ENCODE results near the gene MAGOHB. TPM values are rescaled to one million over a fixed set of nuclear protein-coding genes. Genes with fewer than 3 reads are reported as not detected.

Gene MAGOHB
- polyA plus RNA-seq (2013, experiment 1 of 2) = 22.2 TPM
- polyA plus RNA-seq (2013, experiment 2 of 2) = 27.1 TPM

DNA sequence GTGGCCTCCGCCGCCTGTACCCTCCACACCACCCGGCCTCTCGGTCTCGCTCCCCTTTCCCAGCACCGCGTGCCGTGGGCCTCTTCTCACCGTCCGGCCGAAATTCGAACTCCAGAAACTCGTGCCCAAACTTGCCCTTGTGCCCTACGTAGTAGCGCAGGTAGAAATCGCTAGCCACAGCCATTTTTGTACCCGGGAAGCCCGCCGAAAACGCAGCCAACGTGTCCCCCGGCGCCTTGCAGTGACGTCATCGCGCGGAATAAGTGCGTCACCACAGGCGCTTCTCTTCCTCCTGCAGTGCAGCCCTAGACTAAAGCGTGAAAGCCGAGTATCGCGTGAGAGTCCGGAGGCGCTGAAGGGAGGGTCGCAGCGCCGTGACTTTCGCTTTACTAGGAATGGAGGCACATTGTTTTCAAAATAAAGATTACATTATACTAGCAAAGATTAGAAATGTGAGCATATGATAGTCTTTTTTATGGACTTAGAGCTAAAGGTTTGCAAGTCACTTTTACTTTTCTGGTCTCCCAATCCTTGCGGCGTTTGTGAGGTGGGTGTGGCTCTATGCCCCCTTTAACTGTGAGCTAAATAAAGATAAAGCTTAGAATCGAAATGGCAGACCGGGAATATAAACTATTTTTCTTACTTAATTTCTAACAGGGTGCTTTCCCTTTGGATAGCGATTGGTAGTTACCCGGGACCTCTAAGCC, at the start of gene MAGOHB:
Gene MAGOHB (minus strand): TSS at position 261 of the 707 bp plus-strand sequence. CDS start 77 bp downstream, at position 184.
- Histone ChIP-seq H4K91ac (ENCODE audit: low read length) (peak within 1 kb of the TSS; percentile 89), H3K23ac (ENCODE audit: low read length in 2 of 2) (peak within 1 kb of the TSS in 1 of 2 experiments; percentile 96), H3K4ac (ENCODE audit: low read depth in 1 of 2, low read length in 2 of 2) (peak within 1 kb of the TSS; percentile 96 to 97), H2AK5ac (ENCODE audit: low read length, severe bottlenecking) (peak within 1 kb of the TSS; percentile 82), H3K27me3 (ENCODE audit: control insufficient read depth in 1 of 2, insufficient read depth in 1 of 2, low read length in 2 of 2) (no peaks in the 10 kb centered on the region), H2AFZ (ENCODE audit: low read depth, low read length) (peak within 1 kb of the TSS; percentile 91), H3K9me3 (ENCODE audit: control insufficient read depth, low read length) (no peaks in the 10 kb centered on the region), H3K27ac (ENCODE audit: low read length, poor library complexity, severe bottlenecking) (peak within 1 kb of the TSS; percentile 91), H3K9ac (ENCODE audit: low read length) (peak within 1 kb of the TSS; percentile 98), H2BK15ac (ENCODE audit: low read depth, poor library complexity, severe bottlenecking) (no peak within 1 kb of the TSS), H3K36me3 (ENCODE audit: control insufficient read depth in 1 of 2, insufficient read depth in 2 of 2, low read depth in 1 of 2, low read length in 2 of 2) (peaks cover 0 to 23% of the 10 kb centered on the region in 2 experiments), H3K18ac (ENCODE audit: low read depth in 1 of 2, low read length in 2 of 2) (peak within 1 kb of the TSS; percentile 87 to 93), H2BK5ac (ENCODE audit: low read depth, low read length, poor library complexity, severe bottlenecking) (no peak within 1 kb of the TSS), H3K4me3 (ENCODE audit: insufficient read depth in 1 of 2, low read depth in 1 of 2, low read length in 2 of 2) (peak within 1 kb of the TSS; percentile 93 to 97), H4K8ac (ENCODE audit: low read length) (peak within 1 kb of the TSS; percentile 93), H3K14ac (ENCODE audit: low read length in 2 of 2) (peak within 1 kb of the TSS in 1 of 2 experiments; percentile 78), H3K4me2 (ENCODE audit: low read length, poor library complexity, severe bottlenecking) (peak within 1 kb of the TSS; percentile 88), H2BK12ac (ENCODE audit: low read length in 2 of 2) (no peak within 1 kb of the TSS), H3K79me1 (replicated peaks; ENCODE audit: low read length, poor library complexity, severe bottlenecking) (peaks cover 4% of the 10 kb centered on the region), H3K4me1 (ENCODE audit: control insufficient read depth, insufficient read depth, low read depth, low read length) (peaks cover 6% of the 10 kb centered on the region), H2BK120ac (ENCODE audit: low read depth, low read length) (no peak within 1 kb of the TSS)
- under 1% methylated on average over 34 of the region's 45 CpGs for WGBS
- peak; percentile 97 for DNase-seq

DNA sequence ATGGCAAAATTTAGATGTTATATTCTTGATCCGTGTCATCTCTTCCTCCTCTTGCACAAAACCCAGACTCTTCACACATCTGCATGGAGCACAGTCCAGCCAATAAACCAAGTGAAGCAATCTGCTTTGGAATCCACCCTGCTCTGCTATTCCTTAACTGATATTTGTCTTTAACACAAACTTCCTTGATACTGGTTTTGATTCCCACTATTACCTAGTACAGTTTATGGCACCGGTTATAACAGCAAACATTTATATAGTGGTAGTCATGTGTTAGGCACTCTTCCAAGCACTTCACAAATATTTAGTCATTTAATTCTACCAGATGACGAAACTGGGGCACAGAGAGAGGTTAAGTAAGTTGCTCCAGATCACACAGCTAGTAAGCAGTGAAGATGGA, 47.9 kb upstream of the MAGOHB start:
- no peak overlapping the region for H3K14ac ChIP-seq (ENCODE audit: low read length in 2 of 2)
- no peak overlapping the region for H3K18ac ChIP-seq (ENCODE audit: low read depth in 1 of 2, low read length in 2 of 2)
- no peak overlapping the region for H2AFZ ChIP-seq (ENCODE audit: low read depth, low read length)
- no peak overlapping the region for H3K4ac ChIP-seq (ENCODE audit: low read depth in 1 of 2, low read length in 2 of 2)
- no peak overlapping the region for H3K23ac ChIP-seq (ENCODE audit: low read length in 2 of 2)
- no peak overlapping the region for H3K4me3 ChIP-seq (ENCODE audit: insufficient read depth in 1 of 2, low read depth in 1 of 2, low read length in 2 of 2)
- H3K4me1 ChIP-seq (ENCODE audit: control insufficient read depth, insufficient read depth, low read depth, low read length) = no peaks in the 10 kb centered on the region
- H3K27ac ChIP-seq (ENCODE audit: low read length, poor library complexity, severe bottlenecking) = no peak overlapping the region
- no peak overlapping the region for H2BK15ac ChIP-seq (ENCODE audit: low read depth, poor library complexity, severe bottlenecking)
- H3K9me3 ChIP-seq (ENCODE audit: control insufficient read depth, low read length) = peaks cover 7% of the 10 kb centered on the region
- WGBS = 88% methylated on average over 3 of the region's 3 CpGs
- no peak overlapping the region for H3K9ac ChIP-seq (ENCODE audit: low read length)
- no peak overlapping the region for H4K91ac ChIP-seq (ENCODE audit: low read length)
- H3K79me1 ChIP-seq (replicated peaks; ENCODE audit: low read length, poor library complexity, severe bottlenecking) = no peaks in the 10 kb centered on the region
- H3K36me3 ChIP-seq (ENCODE audit: control insufficient read depth in 1 of 2, insufficient read depth in 2 of 2, low read depth in 1 of 2, low read length in 2 of 2) = no peaks in the 10 kb centered on the region
- H2BK5ac ChIP-seq (ENCODE audit: low read depth, low read length, poor library complexity, severe bottlenecking) = no peak overlapping the region
- H2AK5ac ChIP-seq (ENCODE audit: low read length, severe bottlenecking) = no peak overlapping the region
- no peak overlapping the region for H2BK120ac ChIP-seq (ENCODE audit: low read depth, low read length)
- no peak overlapping the region for H3K4me2 ChIP-seq (ENCODE audit: low read length, poor library complexity, severe bottlenecking)
- no peak overlapping the region for H4K8ac ChIP-seq (ENCODE audit: low read length)
- no peak overlapping the region for H2BK12ac ChIP-seq (ENCODE audit: low read length in 2 of 2)
- no peak for DNase-seq
- H3K27me3 ChIP-seq (ENCODE audit: control insufficient read depth in 1 of 2, insufficient read depth in 1 of 2, low read length in 2 of 2) = no peaks in the 10 kb centered on the region

DNA sequence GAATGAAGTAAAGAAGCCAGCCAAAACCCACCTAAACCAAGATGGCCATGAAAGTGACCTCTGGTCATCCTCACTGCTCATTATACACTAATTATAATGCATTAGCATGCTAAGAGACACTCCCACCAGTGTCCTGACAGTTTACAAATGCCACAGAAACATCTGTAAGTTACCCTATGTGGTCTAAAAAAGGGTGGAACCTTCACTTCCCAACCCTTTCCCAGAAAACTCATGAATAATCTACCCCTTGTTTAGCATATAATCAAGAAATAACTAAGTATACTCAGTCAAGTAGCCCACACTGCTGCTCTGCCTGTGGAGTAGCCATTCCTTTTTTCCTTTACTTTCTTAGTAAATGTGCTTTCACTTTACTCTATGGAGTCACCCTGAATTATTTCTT, 40.6 kb upstream of the MAGOHB start:
- H3K79me1 ChIP-seq (replicated peaks; ENCODE audit: low read length, poor library complexity, severe bottlenecking) = no peaks in the 10 kb centered on the region
- no peak overlapping the region for H2AFZ ChIP-seq (ENCODE audit: low read depth, low read length)
- no peak overlapping the region for H4K91ac ChIP-seq (ENCODE audit: low read length)
- no peak overlapping the region for H3K4me3 ChIP-seq (ENCODE audit: insufficient read depth in 1 of 2, low read depth in 1 of 2, low read length in 2 of 2)
- H2BK5ac ChIP-seq (ENCODE audit: low read depth, low read length, poor library complexity, severe bottlenecking) = no peak overlapping the region
- H3K36me3 ChIP-seq (ENCODE audit: control insufficient read depth in 1 of 2, insufficient read depth in 2 of 2, low read depth in 1 of 2, low read length in 2 of 2) = no peaks in the 10 kb centered on the region
- no peak overlapping the region for H2AK5ac ChIP-seq (ENCODE audit: low read length, severe bottlenecking)
- no peak for DNase-seq
- H3K27ac ChIP-seq (ENCODE audit: low read length, poor library complexity, severe bottlenecking) = no peak overlapping the region
- H3K9ac ChIP-seq (ENCODE audit: low read length) = no peak overlapping the region
- no peak overlapping the region for H2BK12ac ChIP-seq (ENCODE audit: low read length in 2 of 2)
- no peaks in the 10 kb centered on the region for H3K27me3 ChIP-seq (ENCODE audit: control insufficient read depth in 1 of 2, insufficient read depth in 1 of 2, low read length in 2 of 2)
- no peak overlapping the region for H3K4ac ChIP-seq (ENCODE audit: low read depth in 1 of 2, low read length in 2 of 2)
- no peak overlapping the region for H3K23ac ChIP-seq (ENCODE audit: low read length in 2 of 2)
- H4K8ac ChIP-seq (ENCODE audit: low read length) = no peak overlapping the region
- no peak overlapping the region for H3K18ac ChIP-seq (ENCODE audit: low read depth in 1 of 2, low read length in 2 of 2)
- no peak overlapping the region for H3K14ac ChIP-seq (ENCODE audit: low read length in 2 of 2)
- no peak overlapping the region for H2BK120ac ChIP-seq (ENCODE audit: low read depth, low read length)
- no peaks in the 10 kb centered on the region for H3K4me1 ChIP-seq (ENCODE audit: control insufficient read depth, insufficient read depth, low read depth, low read length)
- H3K9me3 ChIP-seq (ENCODE audit: control insufficient read depth, low read length) = peaks cover 14% of the 10 kb centered on the region
- H2BK15ac ChIP-seq (ENCODE audit: low read depth, poor library complexity, severe bottlenecking) = no peak overlapping the region
- no peak overlapping the region for H3K4me2 ChIP-seq (ENCODE audit: low read length, poor library complexity, severe bottlenecking)

DNA sequence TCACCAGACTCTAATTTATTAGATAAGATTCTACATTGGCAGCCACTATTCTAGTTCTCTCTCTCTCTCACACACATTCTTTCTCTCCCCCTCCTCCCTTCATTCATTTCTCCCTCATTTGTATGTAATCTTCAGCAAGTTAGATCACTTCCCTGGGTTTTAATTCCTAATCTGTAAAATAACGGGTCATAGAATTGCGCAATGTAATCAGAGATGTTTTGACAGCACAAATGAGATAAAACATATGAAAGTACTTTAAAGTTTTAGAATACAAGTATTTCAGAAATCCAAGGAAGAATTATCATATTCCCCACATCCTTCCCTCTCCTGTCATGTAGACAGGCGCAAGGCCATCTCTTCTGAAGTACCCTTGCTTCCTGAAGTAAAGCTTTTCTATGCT, 38.8 kb upstream of the MAGOHB start:
- 75% methylated on average over 1 of the region's 3 CpGs for WGBS
- Histone ChIP-seq H3K79me1 (replicated peaks; ENCODE audit: low read length, poor library complexity, severe bottlenecking) (no peaks in the 10 kb centered on the region), H3K18ac (ENCODE audit: low read depth in 1 of 2, low read length in 2 of 2) (no peak overlapping the region)

More for the DNA sequence above, 38.8 kb upstream of the MAGOHB start:
- no peak overlapping the region for H3K14ac ChIP-seq (ENCODE audit: low read length in 2 of 2)
- no peaks in the 10 kb centered on the region for H3K4me1 ChIP-seq (ENCODE audit: control insufficient read depth, insufficient read depth, low read depth, low read length)
- H2BK120ac ChIP-seq (ENCODE audit: low read depth, low read length) = no peak overlapping the region
- H4K8ac ChIP-seq (ENCODE audit: low read length) = no peak overlapping the region
- no peak overlapping the region for H3K4me3 ChIP-seq (ENCODE audit: insufficient read depth in 1 of 2, low read depth in 1 of 2, low read length in 2 of 2)
- no peak overlapping the region for H2AK5ac ChIP-seq (ENCODE audit: low read length, severe bottlenecking)
- no peak overlapping the region for H2AFZ ChIP-seq (ENCODE audit: low read depth, low read length)
- no peak overlapping the region for H2BK15ac ChIP-seq (ENCODE audit: low read depth, poor library complexity, severe bottlenecking)
- H3K9ac ChIP-seq (ENCODE audit: low read length) = no peak overlapping the region
- DNase-seq = no peak
- no peak overlapping the region for H3K27ac ChIP-seq (ENCODE audit: low read length, poor library complexity, severe bottlenecking)
- H2BK12ac ChIP-seq (ENCODE audit: low read length in 2 of 2) = no peak overlapping the region
- H3K27me3 ChIP-seq (ENCODE audit: control insufficient read depth in 1 of 2, insufficient read depth in 1 of 2, low read length in 2 of 2) = no peaks in the 10 kb centered on the region
- peaks cover 22% of the 10 kb centered on the region for H3K9me3 ChIP-seq (ENCODE audit: control insufficient read depth, low read length)
- H4K91ac ChIP-seq (ENCODE audit: low read length) = no peak overlapping the region
- H3K4ac ChIP-seq (ENCODE audit: low read depth in 1 of 2, low read length in 2 of 2) = no peak overlapping the region
- no peak overlapping the region for H3K23ac ChIP-seq (ENCODE audit: low read length in 2 of 2)
- no peak overlapping the region for H3K4me2 ChIP-seq (ENCODE audit: low read length, poor library complexity, severe bottlenecking)
- no peaks in the 10 kb centered on the region for H3K36me3 ChIP-seq (ENCODE audit: control insufficient read depth in 1 of 2, insufficient read depth in 2 of 2, low read depth in 1 of 2, low read length in 2 of 2)
- no peak overlapping the region for H2BK5ac ChIP-seq (ENCODE audit: low read depth, low read length, poor library complexity, severe bottlenecking)

Data from mesenchymal stem cell (in vitro differentiated cells and primary cell).